Bone marrow (tissue), 2 donors: ENCODE measurements around the gene C16orf92.
"Not testable (repeated sequence)": the region's sequence is repeated elsewhere in the genome, so short reads cannot be mapped to it uniquely, and the experiment has no call there.

Experiments used
- DNase-seq, 2 donors: peaks; one replicate each; lab custom pipeline; 2025; lab: John Stamatoyannopoulos, UW

The C16orf92 gene

GRCh38 chr16:30005341-30006094 is 17.5 kb upstream of the C16orf92 start:
- peak in 1 of 2 donors; percentile 22 for DNase-seq

- no peak for DNase-seq
Measured at GRCh38 chr16:30006095-30006473, 16.9 kb upstream of the C16orf92 start.

- DNase-seq: no peak
Measured at GRCh38 chr16:30006659-30007377, 16.2 kb upstream of the C16orf92 start.

- DNase-seq: no peak
Measured at GRCh38 chr16:30007378-30007895, 15.6 kb upstream of the C16orf92 start.

GRCh38 chr16:30009085-30009862 is 13.7 kb upstream of the C16orf92 start:
- no peak for DNase-seq

- no peak for DNase-seq
Measured at GRCh38 chr16:30009990-30010843, 12.8 kb upstream of the C16orf92 start.

GRCh38 chr16:30010844-30011713 is 11.9 kb upstream of the C16orf92 start, which contains the start of gene DOC2A:
DOC2A (minus strand) TSS chr16:30011027; CDS start chr16:30010222, 805 bp downstream.
- no peak for DNase-seq

GRCh38 chr16:30011714-30012504 is 11.1 kb upstream of the C16orf92 start:
- DNase-seq: no peak

GRCh38 chr16:30012598-30012997 is 10.4 kb upstream of the C16orf92 start:
- DNase-seq: not testable (repeated sequence)

GRCh38 chr16:30015450-30015849 is 7.5 kb upstream of the C16orf92 start:
- DNase-seq: not testable (repeated sequence)

- no peak for DNase-seq
Measured at GRCh38 chr16:30016555-30017276, 6.3 kb upstream of the C16orf92 start.

GRCh38 chr16:30017277-30017656 is 5.7 kb upstream of the C16orf92 start:
- no peak for DNase-seq

- DNase-seq: not testable (repeated sequence)
Measured at GRCh38 chr16:30017937-30018336, 5.1 kb upstream of the C16orf92 start.

GRCh38 chr16:30018731-30019158 is 4.3 kb upstream of the C16orf92 start:
- DNase-seq: no peak

GRCh38 chr16:30023586-30023985 is 588 bp downstream of the C16orf92 start:
- no peak for DNase-seq

- no peak for DNase-seq
Measured at GRCh38 chr16:30024451-30024850, 1.5 kb downstream of the C16orf92 start.

GRCh38 chr16:30025156-30025555 is 2.2 kb downstream of the C16orf92 start:
- DNase-seq: no peak

- no peak for DNase-seq
Measured at GRCh38 chr16:30025574-30025973, 2.6 kb downstream of the C16orf92 start.

GRCh38 chr16:30026449-30026848 is 3.5 kb downstream of the C16orf92 start:
- DNase-seq: no peak
